OCI-LY3 (cell line): ENCODE results near the gene ELMO2.

ENCODE experiments used
- EZH2phosphoT487 ChIP-seq: fragments of 200-600 bp; shearing (Covaris generic); IDR thresholded peaks from 2 replicates; pipeline ENCODE4 v1.6.1; 2018; ENCODE audit warnings: antibody characterized with exemption, mixed run types, low read depth
- TF ChIP-seq, protein P1 (sequence below): fragments of 200-600, 300-600 bp; sonication (generic); IDR thresholded peaks from 2 replicates; pipeline ENCODE4 v1.5.1; 2014; ENCODE audit warnings: antibody characterized with exemption, low read length, low read depth

DNA sequence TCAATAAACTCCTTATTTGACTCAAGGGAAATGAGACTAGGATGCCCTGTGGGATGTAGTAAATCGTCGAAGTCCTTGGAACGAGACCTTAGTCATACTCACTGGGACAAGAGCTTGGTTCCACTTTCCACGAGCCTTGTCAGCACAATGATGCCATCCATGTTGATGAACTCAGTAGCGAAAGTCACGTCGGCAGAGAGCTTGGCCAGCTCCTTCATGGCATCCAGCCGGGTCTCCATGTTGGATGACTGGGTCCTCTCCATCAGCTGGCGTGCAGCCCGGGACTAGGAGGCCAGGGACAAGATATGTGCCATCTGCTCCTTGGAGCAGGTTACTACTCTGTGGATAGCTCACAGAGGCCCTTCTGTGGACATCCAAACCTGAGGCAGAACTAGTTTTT, 17.5 kb downstream of the ELMO2 start:
- TF ChIP-seq, protein P1, sequence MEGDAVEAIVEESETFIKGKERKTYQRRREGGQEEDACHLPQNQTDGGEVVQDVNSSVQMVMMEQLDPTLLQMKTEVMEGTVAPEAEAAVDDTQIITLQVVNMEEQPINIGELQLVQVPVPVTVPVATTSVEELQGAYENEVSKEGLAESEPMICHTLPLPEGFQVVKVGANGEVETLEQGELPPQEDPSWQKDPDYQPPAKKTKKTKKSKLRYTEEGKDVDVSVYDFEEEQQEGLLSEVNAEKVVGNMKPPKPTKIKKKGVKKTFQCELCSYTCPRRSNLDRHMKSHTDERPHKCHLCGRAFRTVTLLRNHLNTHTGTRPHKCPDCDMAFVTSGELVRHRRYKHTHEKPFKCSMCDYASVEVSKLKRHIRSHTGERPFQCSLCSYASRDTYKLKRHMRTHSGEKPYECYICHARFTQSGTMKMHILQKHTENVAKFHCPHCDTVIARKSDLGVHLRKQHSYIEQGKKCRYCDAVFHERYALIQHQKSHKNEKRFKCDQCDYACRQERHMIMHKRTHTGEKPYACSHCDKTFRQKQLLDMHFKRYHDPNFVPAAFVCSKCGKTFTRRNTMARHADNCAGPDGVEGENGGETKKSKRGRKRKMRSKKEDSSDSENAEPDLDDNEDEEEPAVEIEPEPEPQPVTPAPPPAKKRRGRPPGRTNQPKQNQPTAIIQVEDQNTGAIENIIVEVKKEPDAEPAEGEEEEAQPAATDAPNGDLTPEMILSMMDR = no peak
- TF ChIP-seq EZH2phosphoT487 = no peak
